Retinal pigment epithelial cell (primary cell): ENCODE results near the gene IL1R1.

ENCODE experiments used
- DNase-seq: peaks from one replicate; pipeline ENCODE4 v3.0.0-alpha.2; 2010; ENCODE audit warnings: low read depth
- H3K4me3 ChIP-seq: 2 replicates; pipeline ENCODE4 v1.5.1; 2011; ENCODE audit warnings: mild to moderate bottlenecking, low read length, control low read depth, moderate library complexity
- CTCF ChIP-seq: conservative IDR thresholded peaks from 2 replicates; pipeline ENCODE4 v1.5.1; 2011; ENCODE audit warnings: low read depth, low read length, control low read depth, inconsistent platforms

The IL1R1 gene

GRCh38 chr2:102129951-102130646 is 12.4 kb upstream of the IL1R1 start:
- DNase-seq, result no peak
- TF ChIP-seq CTCF, result no peak
- H3K4me3 ChIP-seq, result no peak overlapping the region

GRCh38 chr2:102130647-102130991 is 11.9 kb upstream of the IL1R1 start:
- no peak for DNase-seq
- H3K4me3 ChIP-seq, result no peak overlapping the region
- no peak for TF ChIP-seq CTCF

- no peak for TF ChIP-seq CTCF
- no peak for DNase-seq
- H3K4me3 ChIP-seq, result no peak overlapping the region
These were observed 11.0 kb upstream of the IL1R1 start for GRCh38 chr2:102131564-102131963.

- H3K4me3 ChIP-seq, result no peak overlapping the region
- no peak for TF ChIP-seq CTCF
- DNase-seq, result no peak
These were observed 5.4 kb upstream of the IL1R1 start for GRCh38 chr2:102137138-102137537.

GRCh38 chr2:102138331-102138730 is 4.2 kb upstream of the IL1R1 start:
- DNase-seq, result no peak
- no peak overlapping the region for H3K4me3 ChIP-seq
- TF ChIP-seq CTCF, result no peak

GRCh38 chr2:102139851-102140250 is 2.7 kb upstream of the IL1R1 start:
- no peak for DNase-seq
- no peak overlapping the region for H3K4me3 ChIP-seq
- TF ChIP-seq CTCF, result no peak

GRCh38 chr2:102140377-102140776 is 2.2 kb upstream of the IL1R1 start:
- no peak for DNase-seq
- H3K4me3 ChIP-seq, result no peak overlapping the region
- no peak for TF ChIP-seq CTCF
